T-cell (primary cell): ENCODE results near the gene SRP54. TPM values are rescaled to one million over a fixed set of nuclear protein-coding genes. Genes with fewer than 3 reads are reported as not detected.

Source experiments
- ATAC-seq, 4 experiments: fragments of 200-7000 bp in 3 of 4; fragments of 150-1000 bp in 1 of 4; cut with Tn5 transposase; replicated peaks in 1 of 4; 1 replicate in 3 of 4; 2 replicates in 1 of 4; pipeline ENCODE4 v1.10.0; 2021; ENCODE audit warnings: moderate library complexity in 3 of 4, mild to moderate bottlenecking in 2 of 4, moderate number of reproducible peaks in 1 of 4
- CTCF ChIA-PET, 2 donors: fragments of 300-600 bp; sonication (Branson Sonifier 250); formaldehyde crosslinking; loops; one replicate each; lab custom pipeline; 2022; ENCODE audit warnings: antibody characterized with exemption in 2 of 2; lab: Charles Lee
- POLR2A ChIA-PET, 2 donors: fragments of 300-600 bp; sonication (Branson Sonifier 250); formaldehyde crosslinking; loops; one replicate each; lab custom pipeline; 2022; ENCODE audit warnings: antibody characterized with exemption in 2 of 2; lab: Charles Lee
- DNase-seq, 35 experiments: peaks; one replicate each; pipeline versions ENCODE4 v3.0.0 to v3.0.0-alpha.2; 2013 to 2023
- H3K27ac ChIP-seq: one replicate; pipeline ENCODE4 v1.5.1; 2013; ENCODE audit warnings: low read length
- H3K27me3 ChIP-seq, 2 experiments: replicated peaks in 1 of 2; 1 replicate in 1 of 2; 2 replicates in 1 of 2; pipeline versions ENCODE4 v1.6.1 to v1.7.0; 2013; ENCODE audit warnings: low read length in 1 of 2, mixed read lengths in 1 of 2; ENCODE audit not compliant: control insufficient read depth in 2 of 2, insufficient read depth in 2 of 2; ENCODE audit errors: extremely low read depth in 1 of 2
- H3K36me3 ChIP-seq, 2 donors: 1 replicate in 1 of 2; 2 replicates in 1 of 2; pipeline versions ENCODE4 v1.6.1 to v1.7.0; 2013; ENCODE audit warnings: low read length in 1 of 2; ENCODE audit not compliant: control insufficient read depth in 2 of 2, insufficient read depth in 1 of 2; ENCODE audit errors: extremely low read depth in 1 of 2
- H3K4me1 ChIP-seq, 2 experiments: 1 replicate in 1 of 2; 2 replicates in 1 of 2; pipeline versions ENCODE4 v1.6.1 to v1.7.0; 2013; ENCODE audit warnings: low read length in 2 of 2, mixed read lengths in 1 of 2; ENCODE audit not compliant: insufficient read depth in 2 of 2, control insufficient read depth in 1 of 2; ENCODE audit errors: extremely low read depth in 1 of 2
- H3K4me3 ChIP-seq, 2 donors: 1 replicate in 1 of 2; 2 replicates in 1 of 2; pipeline versions ENCODE4 v1.5.1 to v1.7.0; 2013; ENCODE audit warnings: mild to moderate bottlenecking in 2 of 2, low read length in 1 of 2, moderate library complexity in 1 of 2; ENCODE audit not compliant: control insufficient read depth in 1 of 2; ENCODE audit errors: extremely low read depth in 1 of 2
- H3K9me3 ChIP-seq: 2 replicates; pipeline ENCODE4 v1.7.0; 2013
- H3K27ac Mint-ChIP-seq, 2 donors: one replicate each; pipeline ENCODE4 v1.8.0; 2020 to 2021; ENCODE audit warnings: mild to moderate bottlenecking in 2 of 2, mixed read lengths in 2 of 2
- H3K27me3 Mint-ChIP-seq, 2 donors: one replicate each; pipeline ENCODE4 v1.8.0; 2021 to 2022; ENCODE audit warnings: mixed read lengths in 2 of 2
- H3K36me3 Mint-ChIP-seq: one replicate; pipeline ENCODE4 v1.8.0; 2021; ENCODE audit warnings: mixed read lengths
- H3K4me1 Mint-ChIP-seq, 3 donors: one replicate each; pipeline ENCODE4 v1.8.0; 2020 to 2022; ENCODE audit warnings: mixed read lengths in 3 of 3, mild to moderate bottlenecking in 1 of 3
- H3K4me3 Mint-ChIP-seq, 3 donors: one replicate each; pipeline ENCODE4 v1.8.0; 2020 to 2022; ENCODE audit warnings: mild to moderate bottlenecking in 3 of 3, mixed read lengths in 3 of 3, moderate library complexity in 3 of 3
- H3K9me3 Mint-ChIP-seq, 3 donors: one replicate each; pipeline ENCODE4 v1.8.0; 2020 to 2022; ENCODE audit warnings: mixed read lengths in 3 of 3
- WGBS: methylation state at CpG from one replicate; pipeline ENCODE4 v1.1.5; 2013; ENCODE audit warnings: missing lambda C conversion rate; ENCODE audit not compliant: insufficient coverage; 5-methylcytosine and 5-hydroxymethylcytosine counted together
- total RNA-seq, 35 experiments: library from RNA in 6 of 35; stranded (reverse) in 6 of 35; fragments of 120-200 nt in 1 of 35; gene quantifications; one replicate each; pipeline versions ENCODE4 v1.2.1 to v1.2.4 and lab custom pipeline; 2013 to 2026

SRP54 gene
- total RNA-seq, 5 donors from 2014 or later (not counting 1 experiment from before 2014, with no cell fraction given): 41.5 to 55.4 (median 41.9) TPM

- no CpG with 5 or more reads among the region's 2 CpGs for WGBS
- Histone ChIP-seq H3K36me3 (peaks cover 0 to 37% of the 10 kb centered on the region in 2 donors), H3K4me3 (no peak overlapping the region), H3K27ac (no peak overlapping the region), H3K4me1 (peaks cover 0 to 2% of the 10 kb centered on the region in 2 experiments), H3K27me3 (no peaks in the 10 kb centered on the region), H3K9me3 (no peaks in the 10 kb centered on the region)
- peaks cover 28% of the 10 kb centered on the region for H3K36me3 Mint-ChIP-seq
- H3K4me1 Mint-ChIP-seq: peaks cover 0 to 8% (median 7%) of the 10 kb centered on the region in 3 donors
- peak overlapping the region in 1 of 2 donors; percentile 31 for H3K27ac Mint-ChIP-seq
- DNase-seq (no peak), ATAC-seq (no peak)
- H3K9me3 Mint-ChIP-seq: no peaks in the 10 kb centered on the region
- POLR2A ChIA-PET: no interaction called here
- H3K27me3 Mint-ChIP-seq: no peaks in the 10 kb centered on the region
- CTCF ChIA-PET: interaction anchor here in 1 of 2 donors (0.8 kb wide), 1 partner anchor 15 kb away, joined by 3 read pairs; no protein-coding TSS in a partner anchor
- H3K4me3 Mint-ChIP-seq: no peak overlapping the region
Measured at GRCh38 chr14:34964977-34965764, 17.6 kb upstream of the SRP54 start.

- H3K27ac Mint-ChIP-seq: peak overlapping the region in 1 of 2 donors; percentile 7
Measured at GRCh38 chr14:34965912-34966311, 16.9 kb upstream of the SRP54 start.

GRCh38 chr14:34966413-34966812 is 16.4 kb upstream of the SRP54 start:
- peak in 1 of 4 experiments; percentile 49 for ATAC-seq
- Histone ChIP-seq H3K9me3 (no peaks in the 10 kb centered on the region), H3K4me1 (peaks cover 0 to 2% of the 10 kb centered on the region in 2 experiments), H3K36me3 (peaks cover 0 to 37% of the 10 kb centered on the region in 2 donors), H3K4me3 (no peak overlapping the region), H3K27me3 (no peaks in the 10 kb centered on the region), H3K27ac (no peak overlapping the region)
- peak in 1 of 35 experiments; percentile 8 for DNase-seq
- Mint-ChIP-seq H3K9me3 (no peaks in the 10 kb centered on the region), H3K4me1 (peaks cover 0 to 8% (median 6%) of the 10 kb centered on the region in 3 donors), H3K27ac (peak overlapping the region in 1 of 2 donors; percentile 15), H3K4me3 (no peak overlapping the region), H3K36me3 (peaks cover 29% of the 10 kb centered on the region), H3K27me3 (no peaks in the 10 kb centered on the region)
- ChIA-PET POLR2A (interaction anchor here in 1 of 2 donors (0.9 kb wide), 1 partner anchor 17 kb away, joined by 3 read pairs; the partner anchor contains the start of gene SRP54), CTCF (no interaction called here)
- WGBS: no CpG with 5 or more reads among the region's 3 CpGs

More at GRCh38 chr14:34965912-34966311, 16.9 kb upstream of the SRP54 start:
- no peaks in the 10 kb centered on the region for H3K27me3 Mint-ChIP-seq
- H3K27me3 ChIP-seq: no peaks in the 10 kb centered on the region
- H3K4me1 ChIP-seq: peaks cover 0 to 2% of the 10 kb centered on the region in 2 experiments
- no peak overlapping the region for H3K4me3 Mint-ChIP-seq
- peaks cover 0 to 7% (median 6%) of the 10 kb centered on the region in 3 donors for H3K4me1 Mint-ChIP-seq
- peaks cover 0 to 34% of the 10 kb centered on the region in 2 donors for H3K36me3 ChIP-seq
- DNase-seq: no peak
- CTCF ChIA-PET: no interaction called here
- no peak overlapping the region for H3K4me3 ChIP-seq
- ATAC-seq: no peak
- peaks cover 26% of the 10 kb centered on the region for H3K36me3 Mint-ChIP-seq
- no peaks in the 10 kb centered on the region for H3K9me3 Mint-ChIP-seq
- H3K27ac ChIP-seq: no peak overlapping the region
- POLR2A ChIA-PET: interaction anchor here in 1 of 2 donors (0.9 kb wide), 1 partner anchor 17 kb away, joined by 3 read pairs; the partner anchor contains the start of gene SRP54
- no peaks in the 10 kb centered on the region for H3K9me3 ChIP-seq
- 100% methylated on average over 1 of the region's 4 CpGs for WGBS

- POLR2A ChIA-PET: interaction anchor here (0.6 kb wide), 2 partner anchors 37 to 75 kb away, joined by 3 read pairs; partner anchors contain the start of gene FAM177A1 (in 1 of the 2)
Measured at GRCh38 chr14:34970665-34971064, 12.1 kb upstream of the SRP54 start.

GRCh38 chr14:34971381-34971780 is 11.4 kb upstream of the SRP54 start:
- H3K27ac Mint-ChIP-seq: no peak overlapping the region
- H3K27ac ChIP-seq: no peak overlapping the region
- no peak for DNase-seq
- no peak overlapping the region for H3K4me3 ChIP-seq
- no peaks in the 10 kb centered on the region for H3K9me3 ChIP-seq
- H3K4me1 ChIP-seq: peaks cover 0 to 2% of the 10 kb centered on the region in 2 experiments
- H3K36me3 ChIP-seq: peaks cover 0 to 24% of the 10 kb centered on the region in 2 donors
- H3K27me3 Mint-ChIP-seq: no peaks in the 10 kb centered on the region
- CTCF ChIA-PET: interaction anchor here in 1 of 2 donors (0.6 kb wide), 1 partner anchor 719 kb away, joined by 3 read pairs; no protein-coding TSS in a partner anchor
- no peaks in the 10 kb centered on the region for H3K27me3 ChIP-seq
- H3K36me3 Mint-ChIP-seq: peaks cover 31% of the 10 kb centered on the region
- POLR2A ChIA-PET: interaction anchor here in 1 of 2 donors (1.1 kb wide), 1 partner anchor 10 kb away, joined by 3 read pairs; no protein-coding TSS in a partner anchor
- ATAC-seq: no peak
- H3K4me3 Mint-ChIP-seq: no peak overlapping the region
- no peaks in the 10 kb centered on the region for H3K9me3 Mint-ChIP-seq
- H3K4me1 Mint-ChIP-seq: peaks cover 11 to 31% (median 26%) of the 10 kb centered on the region in 3 donors

More at GRCh38 chr14:34970665-34971064, 12.1 kb upstream of the SRP54 start:
- peaks cover 0 to 31% of the 10 kb centered on the region in 2 donors for H3K36me3 ChIP-seq
- no peaks in the 10 kb centered on the region for H3K27me3 Mint-ChIP-seq
- DNase-seq (no peak), ATAC-seq (no peak)
- no peak overlapping the region for H3K27ac ChIP-seq
- no peaks in the 10 kb centered on the region for H3K27me3 ChIP-seq
- CTCF ChIA-PET: interaction anchor here in 1 of 2 donors (0.6 kb wide), 1 partner anchor 720 kb away, joined by 3 read pairs; no protein-coding TSS in a partner anchor
- H3K4me3 Mint-ChIP-seq: no peak overlapping the region
- H3K36me3 Mint-ChIP-seq: peaks cover 37% of the 10 kb centered on the region
- WGBS: no CpG with 5 or more reads among the region's 1 CpG
- no peak overlapping the region for H3K4me3 ChIP-seq
- no peaks in the 10 kb centered on the region for H3K9me3 Mint-ChIP-seq
- peaks cover 0 to 2% of the 10 kb centered on the region in 2 experiments for H3K4me1 ChIP-seq
- H3K4me1 Mint-ChIP-seq: peaks cover 6 to 26% (median 23%) of the 10 kb centered on the region in 3 donors
- no peaks in the 10 kb centered on the region for H3K9me3 ChIP-seq
- no peak overlapping the region for H3K27ac Mint-ChIP-seq

- CTCF ChIA-PET: no interaction called here
- no peak for DNase-seq
- POLR2A ChIA-PET: interaction anchor here in 1 of 2 donors (1.1 kb wide), 1 partner anchor 9 kb away, joined by 3 read pairs; no protein-coding TSS in a partner anchor
- peaks cover 32% of the 10 kb centered on the region for H3K36me3 Mint-ChIP-seq
- no peak overlapping the region for H3K4me3 Mint-ChIP-seq
- Histone ChIP-seq H3K4me3 (no peak overlapping the region), H3K36me3 (peaks cover 0 to 24% of the 10 kb centered on the region in 2 donors), H3K27me3 (no peaks in the 10 kb centered on the region), H3K9me3 (no peaks in the 10 kb centered on the region), H3K4me1 (peaks cover 0 to 2% of the 10 kb centered on the region in 2 experiments), H3K27ac (no peak overlapping the region)
- H3K27me3 Mint-ChIP-seq: no peaks in the 10 kb centered on the region
- H3K27ac Mint-ChIP-seq: no peak overlapping the region
- no peak for ATAC-seq
- H3K9me3 Mint-ChIP-seq: no peaks in the 10 kb centered on the region
- 100% methylated on average over 2 of the region's 5 CpGs for WGBS
- peaks cover 11 to 34% (median 30%) of the 10 kb centered on the region in 3 donors for H3K4me1 Mint-ChIP-seq
Measured at GRCh38 chr14:34971801-34972200, 11.0 kb upstream of the SRP54 start.
